ENCODE measurements around the gene CD99. TPM values are rescaled to one million over a fixed set of nuclear protein-coding genes. Genes with fewer than 3 reads are reported as not detected.

CD99 gene
- total RNA-seq, 4 donors from 2014 or later, result 134 to 178 (median 143) TPM

DNA sequence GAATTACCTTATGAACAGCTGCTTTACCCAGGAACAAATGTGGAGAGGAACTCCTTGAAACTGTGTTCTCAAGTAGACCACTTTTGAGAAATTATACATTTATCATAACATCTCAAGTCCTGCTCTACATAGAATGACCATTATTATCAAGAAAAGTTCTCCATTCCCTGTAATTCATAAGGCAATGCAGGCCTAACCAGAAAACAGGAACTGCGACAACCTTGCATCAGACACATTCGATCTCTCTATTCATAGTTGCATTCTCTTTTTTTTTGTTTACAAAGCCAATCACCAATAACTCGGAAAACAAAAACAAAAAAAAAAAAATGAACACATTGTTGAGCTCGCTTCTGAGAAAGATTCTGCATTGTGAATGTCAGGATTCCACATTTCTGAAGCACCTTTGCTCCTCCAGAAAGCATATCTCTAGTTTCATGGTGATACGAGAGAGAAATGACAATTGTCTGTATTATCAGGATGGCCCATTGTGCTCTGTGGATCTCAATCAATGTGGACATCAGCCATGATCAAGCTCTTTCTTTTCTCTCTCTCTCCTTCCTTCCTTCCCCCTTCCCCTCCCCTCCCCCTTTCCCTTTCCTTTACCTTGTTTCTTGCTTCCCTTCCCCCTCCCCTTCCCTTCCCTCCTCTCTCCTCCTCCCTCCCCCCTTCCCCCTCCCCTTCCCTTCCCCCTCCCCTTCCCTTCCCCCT, 32.4 kb upstream of the CD99 start:
- no peak overlapping the region for H3K27ac ChIP-seq
- in situ Hi-C loops (cut with MboI; ENCODE audit: low pct_ligation_motif_present in 1 of 4, low pct_unique_long_range_greater_than_20kb in 1 of 4, low sequenced_read_pairs in 3 of 4) (loop anchor here in 2 of 4 donors (25.0 kb wide), 1 partner anchor 154 kb away; no protein-coding TSS in a partner anchor), intact Hi-C loops (cut with DNase I; ENCODE audit: low total_unique reads) (no loop called here)
- TF ChIP-seq POLR2A (IDR thresholded peaks at IDR 0.05) (no peak), POLR2AphosphoS5 (IDR thresholded peaks at IDR 0.05) (no peak), EP300 (IDR thresholded peaks at IDR 0.05; ENCODE audit: low read depth) (no peak)
- TF ChIP-seq, protein P1, sequence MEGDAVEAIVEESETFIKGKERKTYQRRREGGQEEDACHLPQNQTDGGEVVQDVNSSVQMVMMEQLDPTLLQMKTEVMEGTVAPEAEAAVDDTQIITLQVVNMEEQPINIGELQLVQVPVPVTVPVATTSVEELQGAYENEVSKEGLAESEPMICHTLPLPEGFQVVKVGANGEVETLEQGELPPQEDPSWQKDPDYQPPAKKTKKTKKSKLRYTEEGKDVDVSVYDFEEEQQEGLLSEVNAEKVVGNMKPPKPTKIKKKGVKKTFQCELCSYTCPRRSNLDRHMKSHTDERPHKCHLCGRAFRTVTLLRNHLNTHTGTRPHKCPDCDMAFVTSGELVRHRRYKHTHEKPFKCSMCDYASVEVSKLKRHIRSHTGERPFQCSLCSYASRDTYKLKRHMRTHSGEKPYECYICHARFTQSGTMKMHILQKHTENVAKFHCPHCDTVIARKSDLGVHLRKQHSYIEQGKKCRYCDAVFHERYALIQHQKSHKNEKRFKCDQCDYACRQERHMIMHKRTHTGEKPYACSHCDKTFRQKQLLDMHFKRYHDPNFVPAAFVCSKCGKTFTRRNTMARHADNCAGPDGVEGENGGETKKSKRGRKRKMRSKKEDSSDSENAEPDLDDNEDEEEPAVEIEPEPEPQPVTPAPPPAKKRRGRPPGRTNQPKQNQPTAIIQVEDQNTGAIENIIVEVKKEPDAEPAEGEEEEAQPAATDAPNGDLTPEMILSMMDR (IDR thresholded peaks at IDR 0.05), result no peak
- DNase-seq, result no peak
- H3K36me3 ChIP-seq, result no peaks in the 10 kb centered on the region
- no peaks in the 10 kb centered on the region for H3K27me3 ChIP-seq
- H3K4me1 ChIP-seq, result peaks cover 0 to 6% (median 0%) of the 10 kb centered on the region in 4 donors
- H3K4me3 ChIP-seq, result no peak overlapping the region
- 71 to 72% methylated on average over 5 of the region's 5 CpGs for WGBS, 2 donors (ENCODE audit: low coverage in 1 of 2)
- H3K9me3 ChIP-seq, result no peaks in the 10 kb centered on the region

DNA sequence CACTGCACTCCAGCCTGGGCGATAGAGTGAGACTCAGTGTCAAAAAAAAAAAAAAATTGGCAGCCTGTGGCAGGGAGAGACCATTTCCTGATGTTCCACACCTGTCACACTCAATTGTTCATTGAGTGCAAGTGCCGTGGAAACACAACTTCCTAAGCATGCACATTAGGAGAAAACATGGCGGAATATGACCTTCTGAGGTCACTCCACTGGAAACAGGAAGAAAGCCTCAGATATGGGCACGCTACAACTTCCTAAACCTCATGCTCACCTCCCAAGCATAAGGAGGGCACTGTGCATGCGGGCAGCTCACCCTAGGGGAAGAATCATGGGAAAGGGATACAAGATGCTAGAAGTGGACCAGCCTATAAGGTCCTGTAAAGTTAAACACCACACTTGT, 28.5 kb upstream of the CD99 start:
- Histone ChIP-seq H3K27ac (no peak overlapping the region), H3K36me3 (no peaks in the 10 kb centered on the region), H3K27me3 (no peaks in the 10 kb centered on the region), H3K9me3 (no peaks in the 10 kb centered on the region), H3K4me1 (peaks cover 0 to 12% (median 0%) of the 10 kb centered on the region in 4 donors), H3K4me3 (no peak overlapping the region)
- DNase-seq, result no peak
- intact Hi-C loops (cut with DNase I; ENCODE audit: low total_unique reads), result no loop called here
- in situ Hi-C loops (cut with MboI; ENCODE audit: low pct_ligation_motif_present in 1 of 4, low pct_unique_long_range_greater_than_20kb in 1 of 4, low sequenced_read_pairs in 3 of 4), result loop anchor here in 2 of 4 donors (25.0 kb wide), 1 partner anchor 150 kb away; no protein-coding TSS in a partner anchor
- 86 to 92% methylated on average over 2 to 5 of the region's 5 CpGs for WGBS, 2 donors (ENCODE audit: low coverage in 1 of 2)
- TF ChIP-seq, protein P1 (IDR thresholded peaks at IDR 0.05), result no peak
- TF ChIP-seq POLR2AphosphoS5 (IDR thresholded peaks at IDR 0.05) (no peak), EP300 (IDR thresholded peaks at IDR 0.05; ENCODE audit: low read depth) (no peak), POLR2A (IDR thresholded peaks at IDR 0.05) (no peak)

GRCh38 chrX:2664502-2664901, 26.6 kb upstream of the CD99 start:
- no peaks in the 10 kb centered on the region for H3K9me3 ChIP-seq
- no peak overlapping the region for H3K4me3 ChIP-seq
- WGBS, 2 donors (ENCODE audit: low coverage in 1 of 2), result 67 to 70% methylated on average over 9 to 10 of the region's 10 CpGs
- no peak for TF ChIP-seq POLR2AphosphoS5 (IDR thresholded peaks at IDR 0.05)
- TF ChIP-seq POLR2A (IDR thresholded peaks at IDR 0.05), result no peak
- no peak for DNase-seq
- peak overlapping the region in 2 of 4 donors; percentile 3 to 47 for H3K27ac ChIP-seq
- in situ Hi-C loops (cut with MboI; ENCODE audit: low pct_ligation_motif_present in 1 of 4, low pct_unique_long_range_greater_than_20kb in 1 of 4, low sequenced_read_pairs in 3 of 4), result loop anchor here in 2 of 4 donors (25.0 kb wide), 1 partner anchor 148 kb away; no protein-coding TSS in a partner anchor
- H3K36me3 ChIP-seq, result no peaks in the 10 kb centered on the region
- H3K27me3 ChIP-seq, result no peaks in the 10 kb centered on the region
- intact Hi-C loops (cut with DNase I; ENCODE audit: low total_unique reads), result no loop called here
- H3K4me1 ChIP-seq, result peaks cover 0 to 12% (median 0%) of the 10 kb centered on the region in 4 donors

DNA sequence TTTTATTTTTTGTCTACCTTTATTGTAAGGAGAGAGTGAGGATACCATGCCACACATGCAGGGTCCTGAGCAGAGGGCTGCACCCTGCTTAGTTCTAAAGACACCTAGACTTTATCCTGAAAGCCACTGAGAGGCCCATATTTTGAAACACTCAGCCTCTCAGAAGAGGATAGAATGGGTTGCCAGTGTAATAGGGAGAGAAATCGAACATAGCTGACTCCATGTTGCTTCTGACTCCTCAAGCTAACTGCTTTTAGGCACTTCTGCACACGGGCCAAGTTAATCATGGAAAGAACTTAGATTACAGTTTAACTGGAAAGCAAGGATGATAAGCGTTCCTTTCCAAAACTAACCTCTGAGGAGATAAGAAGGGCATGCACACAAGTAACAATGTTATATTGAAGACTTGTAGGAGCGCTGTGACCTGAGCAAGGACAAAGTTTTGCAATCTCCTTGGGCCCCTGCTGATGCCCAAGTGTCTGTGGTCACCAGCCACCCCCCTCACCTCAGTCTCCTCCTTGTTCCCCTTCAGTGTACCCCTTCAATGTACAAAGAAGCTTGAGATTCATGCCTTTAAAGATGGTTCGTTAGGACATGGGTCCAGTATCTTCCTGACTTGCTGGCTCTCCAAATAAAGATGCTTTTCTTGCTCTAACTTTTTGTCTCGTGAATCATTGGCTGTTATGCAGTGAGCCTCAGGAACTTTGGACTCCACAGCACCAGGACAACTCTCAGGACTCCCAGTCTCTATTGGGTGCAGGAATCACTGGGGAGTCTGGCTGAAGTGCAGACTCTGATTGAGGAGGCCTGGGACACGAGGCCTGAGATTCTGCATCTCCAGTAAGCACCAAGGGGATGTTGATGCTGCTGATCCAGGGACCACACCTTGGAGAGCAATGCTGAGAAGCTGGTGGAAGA, 25.4 kb upstream of the CD99 start:
- H3K4me3 ChIP-seq, result no peak overlapping the region
- 68 to 69% methylated on average over 5 to 7 of the region's 7 CpGs for WGBS, 2 donors (ENCODE audit: low coverage in 1 of 2)
- no peaks in the 10 kb centered on the region for H3K27me3 ChIP-seq
- H3K27ac ChIP-seq, result no peak overlapping the region
- intact Hi-C loops (cut with DNase I; ENCODE audit: low total_unique reads), result no loop called here
- no peak for DNase-seq
- no peaks in the 10 kb centered on the region for H3K9me3 ChIP-seq
- H3K4me1 ChIP-seq, result peaks cover 0 to 12% (median 0%) of the 10 kb centered on the region in 4 donors
- in situ Hi-C loops (cut with MboI; ENCODE audit: low pct_ligation_motif_present in 1 of 4, low pct_unique_long_range_greater_than_20kb in 1 of 4, low sequenced_read_pairs in 3 of 4), result loop anchor here in 2 of 4 donors (25.0 kb wide), 1 partner anchor 147 kb away; no protein-coding TSS in a partner anchor
- TF ChIP-seq EP300 (IDR thresholded peaks at IDR 0.05; ENCODE audit: low read depth) (no peak), POLR2AphosphoS5 (IDR thresholded peaks at IDR 0.05) (no peak), POLR2A (IDR thresholded peaks at IDR 0.05) (no peak)
- TF ChIP-seq, protein P1 (IDR thresholded peaks at IDR 0.05), result no peak
- H3K36me3 ChIP-seq, result no peaks in the 10 kb centered on the region
